Loucy (cell line): ENCODE results near the gene CRAMP1.

ENCODE experiments used
- EZH2phosphoT487 ChIP-seq: fragments of 200-600 bp; IDR thresholded peaks from 2 replicates; pipeline ENCODE4 v1.6.1; 2018; ENCODE audit warnings: antibody characterized with exemption, mild to moderate bottlenecking, moderate library complexity, borderline replicate concordance
- TF ChIP-seq, protein P1 (sequence below): fragments of 200-600 bp; sonication (generic); conservative IDR thresholded peaks from 2 replicates; pipeline ENCODE4 v1.5.1; 2014; ENCODE audit warnings: mild to moderate bottlenecking, antibody characterized with exemption, low read length

DNA sequence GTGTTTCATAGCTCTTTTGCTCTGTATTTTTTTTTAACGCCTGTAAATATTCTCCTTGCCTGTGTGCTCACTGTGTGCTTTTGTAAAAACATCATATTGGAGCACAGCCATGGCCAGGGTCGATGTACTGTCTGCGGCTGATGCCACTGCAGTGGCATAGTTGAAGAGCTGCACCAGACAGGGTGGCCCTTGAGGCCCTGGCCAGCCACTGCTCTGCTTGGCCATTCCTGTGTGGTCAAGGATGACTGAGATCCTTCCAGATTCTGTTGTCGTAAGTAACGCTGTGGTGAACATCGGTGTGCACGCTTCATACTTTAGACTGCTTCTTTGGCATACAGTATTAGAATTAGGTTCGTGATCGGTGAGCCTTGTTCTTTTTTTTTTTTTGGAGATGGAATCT is 14.6 kb downstream of the CRAMP1 start:
- TF ChIP-seq, protein P1, sequence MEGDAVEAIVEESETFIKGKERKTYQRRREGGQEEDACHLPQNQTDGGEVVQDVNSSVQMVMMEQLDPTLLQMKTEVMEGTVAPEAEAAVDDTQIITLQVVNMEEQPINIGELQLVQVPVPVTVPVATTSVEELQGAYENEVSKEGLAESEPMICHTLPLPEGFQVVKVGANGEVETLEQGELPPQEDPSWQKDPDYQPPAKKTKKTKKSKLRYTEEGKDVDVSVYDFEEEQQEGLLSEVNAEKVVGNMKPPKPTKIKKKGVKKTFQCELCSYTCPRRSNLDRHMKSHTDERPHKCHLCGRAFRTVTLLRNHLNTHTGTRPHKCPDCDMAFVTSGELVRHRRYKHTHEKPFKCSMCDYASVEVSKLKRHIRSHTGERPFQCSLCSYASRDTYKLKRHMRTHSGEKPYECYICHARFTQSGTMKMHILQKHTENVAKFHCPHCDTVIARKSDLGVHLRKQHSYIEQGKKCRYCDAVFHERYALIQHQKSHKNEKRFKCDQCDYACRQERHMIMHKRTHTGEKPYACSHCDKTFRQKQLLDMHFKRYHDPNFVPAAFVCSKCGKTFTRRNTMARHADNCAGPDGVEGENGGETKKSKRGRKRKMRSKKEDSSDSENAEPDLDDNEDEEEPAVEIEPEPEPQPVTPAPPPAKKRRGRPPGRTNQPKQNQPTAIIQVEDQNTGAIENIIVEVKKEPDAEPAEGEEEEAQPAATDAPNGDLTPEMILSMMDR: no peak
- TF ChIP-seq EZH2phosphoT487: no peak
